ENCODE data around the gene PLPP7.
"Not testable (repeated sequence)": the region's sequence is repeated elsewhere in the genome, so short reads cannot be mapped to it uniquely, and the experiment has no call there.

PLPP7 gene

DNA sequence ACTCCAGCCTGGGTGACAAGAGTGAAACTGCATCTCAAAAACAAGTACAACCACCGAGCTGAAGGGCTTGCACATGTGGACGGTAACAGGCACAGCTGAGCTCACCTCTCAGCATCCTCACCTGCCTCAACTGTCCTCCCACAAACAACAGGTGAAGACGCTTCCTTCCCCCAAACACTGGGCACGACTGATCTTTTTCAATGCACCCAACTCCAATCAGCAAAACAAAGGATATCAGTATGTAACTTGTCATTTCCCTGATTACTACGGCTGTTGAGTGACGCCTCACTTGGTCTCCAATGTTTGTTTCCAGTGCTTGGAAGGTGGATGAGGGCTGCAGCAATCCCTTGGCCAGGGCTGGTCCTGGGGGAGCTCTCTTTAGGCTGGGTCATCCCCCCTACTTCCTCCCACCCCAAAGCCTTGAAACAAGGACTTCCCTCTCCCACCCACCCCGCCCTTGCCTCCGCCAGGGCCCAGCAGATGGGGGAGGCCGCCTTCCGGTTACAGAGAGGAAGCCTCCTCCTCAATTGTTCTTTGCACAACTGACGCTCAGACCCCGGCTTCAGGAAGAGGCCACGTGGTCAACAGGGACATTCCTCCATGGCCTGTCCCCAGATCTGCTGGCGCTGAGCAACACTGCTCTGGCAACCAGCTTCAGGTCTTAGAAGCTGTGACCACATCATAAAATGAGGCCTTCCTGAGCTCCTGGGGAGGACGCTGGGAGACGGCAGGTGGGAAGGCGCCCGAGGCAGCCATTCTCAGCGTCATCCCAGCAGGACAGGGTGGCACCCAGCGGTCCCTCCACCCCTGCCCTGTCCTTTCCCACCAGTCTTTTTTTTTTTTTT lies 19.1 kb upstream of the PLPP7 start:
- no peak for DNase-seq

DNA sequence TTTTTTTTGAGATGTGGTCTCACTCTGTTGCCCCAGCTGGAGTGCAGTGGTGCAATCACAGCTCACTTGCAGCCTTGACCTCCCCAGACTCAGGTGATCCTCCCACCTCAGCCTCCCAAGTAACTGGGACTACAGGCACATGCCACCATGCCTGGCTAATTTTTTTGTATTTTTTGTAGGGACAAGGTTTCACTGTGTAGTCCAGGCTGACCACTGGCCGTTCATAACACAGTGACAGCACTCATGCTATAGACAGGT lies 18.6 kb upstream of the PLPP7 start:
- DNase-seq: not testable (repeated sequence)

DNA sequence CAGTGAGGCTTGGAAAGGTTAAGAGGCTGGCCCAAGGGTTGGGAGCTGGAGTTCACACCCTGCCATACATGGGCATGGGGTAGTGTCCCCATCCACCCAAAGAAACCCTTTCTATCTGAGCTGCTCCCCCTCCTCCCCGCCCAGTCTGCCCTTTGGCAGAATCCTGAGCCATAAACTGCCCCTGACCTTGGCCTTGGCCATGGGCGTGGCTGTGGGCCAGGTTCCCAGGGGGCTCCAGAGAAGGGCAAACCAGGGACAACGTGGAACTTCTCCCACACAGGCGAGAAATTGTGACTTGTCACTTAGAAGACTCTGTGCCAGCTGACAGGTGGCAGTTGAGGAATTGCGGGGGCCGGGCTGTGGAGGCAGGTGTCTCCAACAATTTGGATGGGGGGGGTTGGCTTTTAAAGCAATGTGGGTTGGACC lies 18.0 kb upstream of the PLPP7 start:
- no peak for DNase-seq

DNA sequence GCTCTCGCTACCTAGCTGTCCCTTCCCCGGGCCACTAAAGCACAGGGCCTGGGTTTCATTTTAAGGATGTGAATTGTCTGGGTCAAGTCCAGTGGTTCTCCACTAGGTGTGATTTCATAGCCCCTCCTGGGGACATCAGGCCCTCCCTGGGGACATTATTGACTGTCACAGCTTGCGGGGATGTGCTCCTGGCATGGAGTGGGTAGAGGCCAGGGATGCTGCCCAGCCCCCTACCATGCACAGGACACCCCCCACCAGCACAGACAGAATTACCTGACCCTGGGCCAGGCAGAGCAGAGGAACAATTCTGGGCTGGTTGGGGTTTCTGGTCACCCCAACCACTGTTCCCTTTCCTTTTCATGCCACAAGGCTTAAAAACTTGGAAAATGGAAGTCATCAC lies 17.3 kb upstream of the PLPP7 start:
- no peak for DNase-seq

DNA sequence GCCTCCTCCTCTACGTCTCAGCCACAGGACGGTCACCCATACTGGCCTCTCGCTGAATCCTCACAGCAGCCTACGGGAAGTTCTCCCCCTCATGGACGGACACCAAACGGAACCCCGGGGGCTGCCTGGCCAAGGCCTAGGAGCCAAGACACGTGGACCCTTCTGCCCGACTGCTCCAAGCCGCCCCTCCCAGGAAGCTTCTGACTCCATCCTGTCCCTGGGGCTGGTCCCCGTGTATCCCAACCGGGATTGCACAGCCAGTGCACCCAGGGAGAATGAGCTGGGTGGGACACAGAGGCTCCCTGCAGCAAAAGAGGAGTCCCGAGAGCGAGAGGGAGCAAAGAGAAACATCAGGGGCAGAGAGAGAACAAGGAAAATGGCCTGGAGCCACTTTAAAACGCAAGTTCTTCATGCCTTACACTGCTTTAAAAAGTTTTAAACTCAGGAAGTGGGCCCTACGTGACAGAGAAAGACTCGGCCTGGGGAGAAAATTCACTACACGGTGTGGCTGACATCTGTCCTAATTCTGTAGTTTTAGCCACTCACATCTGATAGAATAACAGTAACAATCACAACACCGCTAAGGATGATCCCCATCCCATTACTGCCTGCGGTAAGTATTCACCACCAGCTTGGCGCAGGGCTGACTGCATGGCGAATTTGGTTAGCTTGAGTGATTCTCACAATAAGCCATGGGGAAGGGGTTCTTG lies 16.2 kb upstream of the PLPP7 start:
- DNase-seq: no peak

DNA sequence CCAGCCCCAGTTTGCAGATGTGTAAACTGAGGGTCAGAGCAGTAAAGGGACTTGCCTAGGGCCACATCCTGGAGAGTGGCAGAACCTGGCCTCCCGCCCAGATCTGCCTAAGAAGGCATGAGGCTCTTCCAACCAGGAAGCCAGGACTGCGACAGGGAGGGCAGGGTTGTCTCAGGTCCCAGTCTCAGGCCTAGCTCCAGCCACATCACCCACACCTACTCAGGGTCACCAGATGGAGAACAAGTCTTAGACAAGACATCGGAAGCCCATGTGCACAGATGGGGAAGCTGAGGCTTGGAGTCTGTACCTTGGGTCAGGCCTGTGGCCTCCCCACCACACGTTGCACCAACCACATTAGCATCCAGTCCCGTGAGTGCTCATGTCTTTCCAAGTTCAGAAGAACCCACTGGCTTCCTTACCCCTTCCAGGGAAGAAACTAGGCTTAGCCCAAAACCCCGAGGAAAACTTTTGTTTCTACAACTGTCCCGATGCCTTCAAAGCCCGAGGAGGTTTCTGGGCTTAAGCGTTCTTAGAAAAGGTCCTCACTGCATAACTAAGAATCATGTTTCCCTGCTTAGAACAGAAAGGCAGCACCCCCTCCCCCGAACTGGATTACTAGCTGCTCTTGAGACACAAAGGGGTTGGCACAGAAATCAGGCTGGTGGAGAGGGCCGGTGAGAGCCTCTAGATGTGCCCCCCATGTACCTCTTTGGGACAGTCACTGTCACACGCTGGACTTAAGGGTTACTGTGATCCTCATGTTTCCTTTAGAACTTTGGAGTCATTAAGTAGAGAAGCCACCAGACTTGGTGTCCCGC lies 15.5 kb upstream of the PLPP7 start:
- DNase-seq: no peak

DNA sequence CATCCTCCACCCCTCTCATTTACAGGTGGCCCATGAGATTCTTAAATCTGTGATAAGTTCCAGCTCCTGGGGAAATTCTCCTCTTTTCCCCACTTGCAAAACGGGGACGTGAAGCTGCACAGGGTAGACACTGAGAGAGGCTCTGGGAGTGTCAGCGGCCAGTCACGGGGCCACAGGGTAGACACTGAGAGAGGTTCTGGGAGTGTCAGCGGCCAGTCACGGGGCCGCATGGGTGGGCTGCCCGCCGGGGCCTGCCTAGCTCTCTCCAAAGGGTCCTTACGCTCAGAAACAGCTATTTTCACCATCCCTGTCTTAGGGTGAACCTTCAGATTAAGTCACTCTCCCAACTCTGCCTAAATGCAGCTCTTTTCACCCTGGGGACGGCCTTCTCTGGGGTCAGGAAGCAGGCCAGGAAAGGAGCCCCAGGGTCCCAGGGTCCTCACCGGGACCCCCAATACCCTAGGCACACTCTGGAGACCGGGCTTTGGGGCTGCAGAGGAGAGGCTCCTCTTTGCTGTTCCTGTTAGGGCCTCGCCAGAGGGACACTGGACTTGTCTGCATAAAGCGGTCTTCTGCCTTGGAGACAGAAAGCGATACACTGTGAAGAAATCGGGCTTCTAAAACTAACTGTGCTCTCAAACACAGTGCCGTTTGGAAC lies 14.7 kb upstream of the PLPP7 start:
- DNase-seq: no peak

DNA sequence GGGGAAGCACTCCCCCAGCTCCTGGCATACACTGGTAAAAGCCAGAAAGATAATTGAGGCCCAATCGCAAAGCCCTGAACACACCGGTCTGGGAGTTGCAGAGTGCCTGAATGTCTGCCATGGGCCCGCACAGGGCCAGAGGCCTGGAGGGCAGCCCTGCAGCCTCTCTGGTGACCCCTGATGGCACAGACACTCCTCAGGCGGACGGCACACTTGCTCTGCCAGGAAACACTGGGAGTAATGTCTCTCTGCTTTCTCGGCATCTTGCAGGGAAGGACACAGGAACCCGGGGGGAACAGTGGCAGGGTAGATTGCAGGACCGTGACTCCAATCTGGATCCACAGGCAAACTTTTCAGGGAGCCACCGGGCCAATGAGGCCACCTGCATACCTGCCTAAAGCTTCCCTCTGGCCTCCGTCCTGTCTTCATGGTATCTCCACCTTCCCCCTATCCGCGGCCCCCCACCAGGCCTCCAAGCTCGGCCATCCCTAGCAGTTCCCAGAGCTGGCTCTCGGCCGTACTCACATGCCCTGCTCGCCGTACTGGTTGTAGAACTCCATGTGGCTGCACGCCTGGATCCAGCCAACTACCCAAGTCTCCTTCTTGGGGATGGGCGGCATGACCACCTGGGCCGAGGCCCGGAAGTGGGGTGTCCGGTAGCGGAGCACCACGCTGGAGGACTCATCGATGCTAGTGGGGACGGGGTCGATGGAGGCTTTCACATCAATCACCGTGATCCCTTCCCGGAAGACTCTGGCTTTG lies 14.0 kb upstream of the PLPP7 start:
- DNase-seq: no peak

DNA sequence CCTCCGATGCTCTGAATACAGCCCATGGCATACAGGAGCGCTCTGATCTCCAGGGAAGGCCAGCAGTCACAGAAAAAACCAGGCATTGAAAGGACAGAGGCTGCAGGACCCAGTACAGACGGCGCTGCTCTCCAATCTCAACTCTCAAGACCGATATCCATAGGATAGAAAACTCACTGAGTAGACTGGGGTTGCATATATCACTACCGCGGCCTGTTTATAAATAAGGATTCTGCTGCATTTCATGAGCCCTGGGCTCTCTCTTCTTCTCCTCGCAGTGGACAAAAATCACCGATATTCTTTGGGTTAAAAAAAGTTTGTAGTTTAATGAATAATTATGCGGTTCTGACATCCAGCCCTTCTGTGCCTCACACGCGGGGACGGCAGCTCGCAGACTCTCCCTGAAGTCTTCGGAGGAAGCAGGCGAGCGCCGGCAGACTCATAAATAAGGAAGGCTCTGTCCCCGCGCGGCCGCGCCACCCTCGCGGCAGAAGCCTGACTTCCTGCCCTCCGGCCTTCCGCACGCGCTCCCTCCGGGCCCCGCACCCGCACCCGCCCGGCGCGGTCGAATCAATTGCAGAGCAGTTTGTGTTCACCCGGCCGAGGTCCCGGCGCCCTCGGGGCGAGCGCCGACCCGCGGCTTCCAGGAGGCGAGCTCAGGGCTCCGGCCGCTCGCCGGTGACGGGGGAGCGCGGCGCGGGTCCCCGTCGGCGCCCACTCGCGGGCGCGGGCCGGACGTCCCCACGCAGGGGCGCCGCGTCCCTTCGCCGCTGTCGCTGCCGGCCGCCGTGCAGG lies 13.2 kb upstream of the PLPP7 start, which contains the start of gene FAM78A:
FAM78A (minus strand) TSS at position 417 of the 795 bp plus-strand sequence; CDS start at position 86, 331 bp downstream.
- DNase-seq: peak; percentile 36

DNA sequence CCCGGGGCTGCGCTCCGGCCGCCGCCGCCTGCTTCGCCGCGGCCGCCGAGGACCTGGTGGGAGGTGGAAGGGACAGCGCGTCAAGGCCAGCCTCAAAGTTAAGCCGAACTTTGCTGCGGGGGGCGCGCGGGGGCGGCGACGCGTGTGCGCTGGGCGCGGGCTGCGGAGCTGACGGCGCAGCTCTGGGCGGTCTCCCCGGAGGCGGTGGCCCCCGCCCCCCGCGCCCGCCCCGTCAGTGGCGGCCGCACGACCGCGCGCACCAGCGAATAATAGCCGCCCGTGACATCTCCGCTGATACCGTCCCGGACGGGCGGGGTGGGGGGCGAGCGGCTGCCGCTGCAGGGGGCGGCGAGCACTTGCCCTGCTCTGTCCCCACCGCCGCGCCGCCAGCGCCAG lies 12.6 kb upstream of the PLPP7 start:
- DNase-seq: peak; percentile 44

DNA sequence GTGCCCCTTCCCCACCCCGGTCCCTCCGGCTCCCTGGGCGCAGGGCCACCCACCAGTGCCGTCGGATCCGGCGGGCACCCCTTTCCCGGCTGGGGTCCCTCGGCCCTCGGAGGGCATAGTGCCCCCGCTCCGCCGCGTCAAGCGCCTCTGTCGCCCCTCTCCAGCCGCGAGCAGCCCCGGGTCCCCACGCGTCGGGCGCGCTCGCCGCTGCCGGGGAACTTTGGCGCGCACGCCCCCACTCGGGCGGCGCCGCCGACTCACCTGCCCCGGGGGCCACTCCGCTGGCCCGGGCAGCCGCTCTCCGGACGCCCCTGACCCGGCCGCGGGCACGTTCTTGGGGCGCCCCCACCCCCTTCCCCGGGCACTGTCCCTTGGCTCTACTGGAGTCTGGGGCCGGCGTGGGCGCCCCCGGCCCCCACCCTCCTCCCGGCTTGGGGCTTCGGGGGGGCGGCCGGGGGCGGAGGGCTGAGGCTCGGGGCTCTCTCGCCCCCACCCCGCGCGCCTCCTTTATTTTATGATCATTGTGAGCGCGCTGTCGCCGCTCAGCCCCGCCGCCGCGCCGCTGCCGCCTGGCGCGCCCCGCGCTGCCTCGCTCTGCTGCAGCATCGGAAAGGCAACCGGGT lies 12.1 kb upstream of the PLPP7 start:
- no peak for DNase-seq

DNA sequence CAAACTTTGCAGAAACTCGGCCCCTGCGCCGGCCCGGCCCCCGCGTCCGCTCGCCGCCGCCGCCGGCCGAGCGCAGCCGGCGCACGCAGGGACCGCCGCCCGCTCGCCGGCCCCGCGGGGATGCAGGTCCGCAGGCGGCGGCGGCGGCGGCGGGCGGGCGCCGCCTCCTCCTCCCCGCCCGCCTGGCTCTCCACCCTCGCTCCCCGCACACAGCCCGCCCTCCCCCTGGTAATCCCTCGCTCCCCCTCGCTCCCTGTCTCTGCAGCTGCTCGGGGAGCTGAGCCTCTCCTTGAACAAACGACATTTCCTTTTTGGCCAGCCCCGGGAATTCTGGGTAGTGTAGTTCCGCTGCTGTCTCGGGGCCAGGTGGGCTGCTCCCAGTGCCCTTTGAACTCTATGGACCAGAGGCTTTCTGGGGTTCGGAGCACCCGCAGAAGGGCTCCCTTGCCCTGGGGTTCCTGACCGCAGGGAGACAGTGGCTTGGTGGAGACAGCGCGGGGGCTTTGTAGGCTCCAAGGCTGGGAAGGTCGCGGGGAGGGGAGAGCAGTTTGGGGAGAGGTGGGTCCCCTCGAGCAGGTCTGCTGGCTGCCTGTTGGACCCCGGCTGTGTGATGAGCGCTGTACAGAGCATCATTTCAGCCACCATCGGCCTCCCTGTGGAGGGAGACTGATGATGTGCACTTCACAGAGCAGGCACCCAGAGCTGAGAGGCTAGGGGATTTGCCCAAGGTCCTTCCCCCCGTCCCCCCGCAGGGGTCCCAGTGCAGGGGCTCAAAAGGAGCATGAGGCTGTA lies 11.4 kb upstream of the PLPP7 start:
- DNase-seq: peak; percentile 34

DNA sequence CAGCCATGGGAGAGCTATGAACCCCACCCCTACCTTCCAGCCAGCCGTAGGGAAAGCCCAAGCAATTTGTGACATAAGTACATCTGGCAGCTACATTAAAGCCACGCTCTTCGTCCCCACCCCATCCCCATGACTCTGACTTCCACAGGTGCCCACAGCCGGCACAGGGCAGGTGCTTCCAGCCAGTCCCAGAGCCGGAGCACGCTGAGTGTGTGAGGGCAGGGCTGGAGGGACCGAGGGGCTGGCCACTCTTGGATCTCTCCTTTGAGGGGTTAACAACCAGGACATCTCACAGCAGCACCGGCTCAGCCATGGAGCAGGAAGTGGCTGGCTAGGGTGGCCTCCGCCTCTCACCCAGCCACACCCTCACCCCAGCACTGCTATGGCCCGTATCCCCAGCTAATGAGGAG lies 10.8 kb upstream of the PLPP7 start:
- DNase-seq: no peak

DNA sequence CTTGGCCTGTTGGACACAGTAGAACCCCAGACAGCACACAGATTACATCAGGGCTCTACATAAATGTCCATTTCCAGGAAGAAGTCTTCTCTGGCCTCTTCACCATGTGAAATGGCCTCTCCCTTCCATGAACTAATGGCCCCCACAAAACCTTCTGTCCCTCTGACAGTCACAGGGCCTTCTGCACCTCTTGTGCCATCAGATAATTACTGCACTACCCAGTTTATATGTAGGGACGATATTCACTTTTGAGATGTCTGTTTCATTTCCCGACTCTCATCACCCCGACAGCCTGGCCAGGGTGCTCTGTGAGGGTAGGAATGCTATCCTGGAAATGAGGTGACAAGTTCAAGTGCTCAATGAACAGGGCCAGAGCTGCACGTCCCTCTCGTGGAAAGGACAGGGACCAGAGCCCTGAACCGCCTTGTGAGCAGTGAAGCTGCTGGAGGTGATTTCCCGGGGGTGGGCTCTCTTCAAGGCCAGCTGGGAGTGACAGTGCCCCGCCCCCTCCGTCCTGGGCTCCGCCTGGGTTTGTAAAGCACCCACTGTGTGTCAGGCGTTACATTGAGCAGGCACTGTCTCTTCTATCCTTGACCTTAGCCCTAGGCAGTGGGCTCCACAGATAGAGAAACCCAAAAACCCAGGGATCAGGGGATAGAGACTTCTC lies 10.2 kb upstream of the PLPP7 start:
- DNase-seq: no peak

DNA sequence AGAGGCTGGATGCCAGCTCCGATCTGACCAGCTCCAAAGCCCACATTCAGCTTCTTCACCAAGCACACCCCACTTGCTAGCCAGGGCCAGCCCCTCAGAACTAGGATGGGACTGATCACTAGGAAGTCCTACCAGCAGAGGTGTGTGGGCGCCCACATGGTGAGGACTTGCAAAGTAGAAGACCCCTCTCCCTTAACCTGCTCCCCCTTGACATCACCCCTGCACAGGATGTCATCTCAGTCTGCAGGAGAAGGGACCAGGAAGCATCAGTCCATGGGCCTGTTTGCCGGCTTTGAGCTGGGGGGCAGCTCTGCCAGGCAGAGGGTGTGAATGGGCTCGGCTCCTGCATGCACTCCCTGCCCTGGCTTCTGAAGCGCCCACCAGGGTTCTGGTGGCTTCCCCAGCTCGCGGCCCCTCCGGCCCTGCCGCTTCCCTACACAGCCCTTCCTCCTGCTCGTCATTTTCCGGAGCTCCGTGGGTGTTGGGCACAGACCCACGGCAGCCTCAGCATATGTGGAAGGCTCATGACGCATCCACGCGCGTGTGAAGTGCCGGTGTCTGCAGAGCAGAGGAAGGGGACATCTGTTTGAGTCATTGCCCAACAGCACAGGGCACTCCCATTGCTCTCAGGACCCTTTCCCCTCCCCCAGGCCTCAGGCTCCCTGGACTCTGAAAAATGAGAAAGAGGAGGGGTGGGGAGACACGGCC lies 9.5 kb upstream of the PLPP7 start:
- DNase-seq: no peak

DNA sequence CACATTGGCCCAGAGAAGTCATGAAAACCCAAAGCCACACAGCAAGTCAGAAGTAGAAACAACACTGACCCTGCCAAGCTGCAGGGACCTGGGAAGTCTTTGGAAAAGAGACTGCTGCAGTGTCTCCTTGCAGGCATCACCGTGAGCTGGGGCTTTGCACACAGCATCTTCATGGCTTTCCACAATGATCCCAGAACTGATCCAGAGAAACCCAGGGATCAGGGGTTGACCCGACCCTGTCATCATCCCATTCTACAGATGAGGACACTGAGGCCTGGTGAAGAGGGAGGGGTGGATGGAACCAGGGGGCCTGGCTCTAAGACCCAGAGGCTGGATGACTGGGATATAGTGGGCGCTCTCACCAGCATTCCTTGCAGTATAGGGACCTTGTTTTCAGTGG lies 8.9 kb upstream of the PLPP7 start:
- DNase-seq: no peak

DNA sequence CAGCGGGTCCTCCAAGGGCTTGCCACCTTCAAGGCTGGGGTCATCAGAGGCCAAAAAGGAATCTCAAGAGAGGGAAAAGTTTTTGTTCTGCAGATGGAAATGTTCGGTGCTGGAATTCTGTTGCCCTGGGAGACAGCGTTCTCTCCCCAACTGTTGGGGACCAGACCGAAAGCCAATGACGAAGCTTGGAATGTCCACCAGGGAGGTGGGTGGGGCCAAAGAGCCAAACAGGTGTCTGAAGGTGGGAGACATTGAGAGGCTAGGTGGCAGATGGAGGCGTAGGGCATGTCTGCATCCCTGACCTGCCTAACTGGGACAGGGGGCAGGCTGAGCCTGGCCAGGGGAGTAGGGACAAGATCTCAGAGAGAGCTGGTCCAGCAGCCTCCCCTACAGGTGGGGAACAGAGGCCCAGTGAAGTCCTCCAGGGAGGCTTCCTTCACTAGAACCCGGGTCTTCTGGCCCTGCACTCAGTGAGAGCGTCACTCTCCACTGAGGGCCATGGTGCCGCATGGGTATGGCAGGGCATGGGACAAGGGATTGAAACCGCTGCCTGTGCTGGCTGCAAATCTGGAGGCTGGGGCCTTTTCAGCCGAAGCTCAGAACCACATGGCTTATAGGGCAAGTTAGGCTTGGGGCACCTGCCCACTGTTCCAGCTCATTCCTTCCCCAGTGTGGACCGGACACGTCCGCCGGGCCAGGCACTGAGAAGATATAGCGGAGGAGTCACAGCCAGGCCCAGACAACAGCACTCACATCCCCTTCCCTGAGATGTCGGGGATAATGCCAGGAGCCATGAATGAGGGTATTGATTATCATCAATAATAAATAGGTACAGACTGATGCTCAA lies 8.2 kb upstream of the PLPP7 start:
- no peak for DNase-seq

DNA sequence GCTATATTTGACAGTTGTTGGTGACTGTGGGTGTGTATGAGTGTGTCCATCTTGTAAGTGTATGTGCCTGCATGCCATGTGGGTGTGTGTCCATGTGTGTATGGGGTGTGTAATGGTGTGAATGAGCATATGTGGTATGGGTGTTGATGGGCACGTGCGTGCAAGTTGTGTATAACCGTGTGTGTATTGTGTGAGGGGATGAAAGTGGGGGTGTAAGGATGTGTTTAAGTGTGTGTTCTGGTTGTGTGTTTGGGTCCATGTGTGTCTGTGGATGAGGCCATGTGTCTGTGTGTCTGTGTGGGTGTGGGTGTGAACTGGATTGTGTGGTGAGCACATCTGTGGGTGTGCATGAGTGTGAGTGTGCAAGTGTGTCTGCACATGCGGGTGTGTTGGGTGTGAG lies 7.3 kb upstream of the PLPP7 start:
- no peak for DNase-seq
